ENCODE results near the gene PSME2. TPM values are rescaled to one million over a fixed set of nuclear protein-coding genes. Genes with fewer than 3 reads are reported as not detected.
A peak's percentile ranks its signal among the peaks of the same experiment; 100 is the strongest.

The PSME2 gene
- total and polyA plus RNA-seq, 2 of the 13 experiments (the other 11 are each of a cell fraction or from before 2014, with no cell fraction given), result 332 to 716 TPM

DNA sequence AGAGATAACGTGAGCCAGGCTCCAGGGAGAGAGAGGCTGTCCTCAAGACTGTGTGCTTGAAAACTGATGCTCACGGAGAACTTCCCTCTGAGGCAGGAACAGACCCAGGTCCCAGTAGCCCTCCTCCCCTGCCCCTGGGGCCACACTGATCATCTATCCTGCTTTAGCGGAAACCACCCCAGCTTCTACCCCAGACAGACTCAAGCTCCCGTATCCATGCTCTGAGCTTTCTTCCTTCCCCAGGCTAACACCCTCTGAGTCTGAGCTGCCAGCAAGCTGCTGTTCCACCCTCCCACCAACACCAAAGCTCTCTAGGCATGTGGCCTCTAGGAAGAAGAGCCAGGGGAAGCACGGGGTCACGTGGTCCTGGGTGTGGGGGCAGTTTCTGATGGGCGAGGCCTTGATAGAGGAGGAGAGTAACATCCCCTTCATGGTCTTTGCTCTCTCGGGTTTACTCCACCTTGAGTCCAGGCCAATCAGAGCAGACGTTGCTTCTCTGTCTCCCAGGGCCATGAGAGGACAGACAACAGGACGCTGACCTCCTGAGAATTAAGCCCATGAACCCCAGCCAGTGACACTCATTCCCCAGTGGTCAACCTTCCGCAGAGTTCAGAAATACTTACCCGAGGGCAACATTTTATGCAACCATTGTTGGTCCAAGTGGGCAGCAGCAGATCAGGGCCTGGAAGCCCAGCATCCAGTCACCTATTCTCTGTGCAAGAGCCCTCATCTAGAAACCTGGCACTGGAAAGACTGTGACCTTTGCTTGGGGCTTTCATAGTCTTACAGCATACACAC lies 50.9 kb downstream of the PSME2 start (continued):
- TF ChIP-seq NFKBIZ (CRISPR knock-in tag; IDR thresholded peaks at IDR 0.05) (peak; percentile 96), ZNF282 (IDR thresholded peaks at IDR 0.05; ENCODE audit: partially characterized antibody) (no peak), MBD4 (IDR thresholded peaks at IDR 0.05; ENCODE audit: borderline replicate concordance, low read length) (no peak), FOXK1 (CRISPR knock-in tag; IDR thresholded peaks at IDR 0.05; ENCODE audit: borderline replicate concordance, low read depth) (peak; percentile 94), SMC3 (IDR thresholded peaks at IDR 0.05; ENCODE audit: low read length) (peak; percentile 25), ZNF724P (CRISPR knock-in tag; IDR thresholded peaks at IDR 0.05; ENCODE audit: borderline replicate concordance) (peak; percentile 99), SP5 (CRISPR knock-in tag; IDR thresholded peaks at IDR 0.05; ENCODE audit: borderline replicate concordance, low read depth) (peak; percentile 89), CBX2 (IDR thresholded peaks at IDR 0.05; ENCODE audit: low read depth, low read length) (no peak), CBX2 (CRISPR knock-in tag; IDR thresholded peaks at IDR 0.05; ENCODE audit: low read depth) (peak; percentile 99), KIAA2018 (CRISPR knock-in tag; IDR thresholded peaks at IDR 0.05; ENCODE audit: borderline replicate concordance) (peak; percentile 87), ZBTB1 (CRISPR knock-in tag; IDR thresholded peaks at IDR 0.05; ENCODE audit: borderline replicate concordance) (peak; percentile 62; the same call in 1 of the 2 replicates), FUBP1 (CRISPR knock-in tag; IDR thresholded peaks at IDR 0.05; ENCODE audit: borderline replicate concordance) (peak; percentile 56; the same call in 1 of the 2 replicates), ZNF235 (CRISPR knock-in tag; IDR thresholded peaks at IDR 0.05; ENCODE audit: borderline replicate concordance) (peak; percentile 97; the same call in 1 of the 2 replicates), KMT2B (CRISPR knock-in tag; IDR thresholded peaks at IDR 0.05) (peak; percentile 91), HDAC2 (CRISPR knock-in tag; IDR thresholded peaks at IDR 0.05) (peak; percentile 98), ZNF354B (CRISPR knock-in tag; IDR thresholded peaks at IDR 0.05) (no peak; the same call in 1 of the 2 replicates), RARA (CRISPR knock-in tag; IDR thresholded peaks at IDR 0.05) (peak; percentile 98), PRPF4 (IDR thresholded peaks at IDR 0.05; ENCODE audit: low read depth, low read length, poor library complexity, severe bottlenecking) (no peak), ZNF781 (CRISPR knock-in tag; IDR thresholded peaks at IDR 0.05; ENCODE audit: borderline replicate concordance, not compliant biosample characterization) (peak; percentile 100)
